ENCODE measurements around the gene KCTD11.
A peak's percentile ranks its signal among the peaks of the same experiment; 100 is the strongest.

KCTD11 gene

GRCh38 chr17:7351665-7352502, at the start of gene KCTD11:
TSS of gene KCTD11 (plus strand) at chr17:7352162.
- Mint-ChIP-seq H3K36me3 (ENCODE audit: insufficient read depth) (peaks cover 25% of the 10 kb centered on the region), H3K27ac (ENCODE audit: low read depth) (peak within 1 kb of the TSS; percentile 96), H3K27me3 (no peaks in the 10 kb centered on the region), H3K4me1 (peaks cover 68% of the 10 kb centered on the region), H3K9me3 (no peaks in the 10 kb centered on the region), H3K4me3 (peak within 1 kb of the TSS; percentile 90)
- ATAC-seq (replicated peaks; ENCODE audit: extremely low read depth, poor library complexity, severe bottlenecking) (peak; percentile 50), DNase-seq (ENCODE audit: low spot score in 2 of 2) (peak; percentile 44 to 69)

DNA sequence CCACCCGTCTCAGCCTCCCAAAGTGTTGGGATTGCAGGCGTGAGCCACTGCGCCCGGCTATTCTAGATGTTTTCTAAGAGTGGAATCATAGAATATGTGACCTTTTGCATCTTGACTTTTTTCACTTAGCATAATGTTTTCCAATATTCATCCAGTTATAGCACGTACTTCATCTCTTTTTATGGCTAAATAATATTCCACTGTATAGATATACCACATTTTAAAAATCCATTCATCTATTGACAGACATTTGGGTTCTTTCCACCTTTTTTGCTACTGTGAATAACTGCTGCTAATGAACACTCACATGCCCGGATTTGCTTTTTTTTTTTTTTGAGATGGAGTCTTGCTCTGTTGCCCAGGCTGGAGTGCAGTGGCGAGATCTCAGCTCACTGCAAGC, 47.8 kb upstream of the KCTD11 start:
- Mint-ChIP-seq H3K36me3 (ENCODE audit: insufficient read depth) (peaks cover 21% of the 10 kb centered on the region), H3K27me3 (no peaks in the 10 kb centered on the region), H3K4me3 (no peak overlapping the region), H3K27ac (ENCODE audit: low read depth) (no peak overlapping the region), H3K4me1 (peaks cover 7% of the 10 kb centered on the region), H3K9me3 (no peaks in the 10 kb centered on the region)
- DNase-seq (ENCODE audit: low spot score in 2 of 2) (no peak), ATAC-seq (replicated peaks; ENCODE audit: extremely low read depth, poor library complexity, severe bottlenecking) (no peak)

- H3K36me3 Mint-ChIP-seq (ENCODE audit: insufficient read depth), result peaks cover 46% of the 10 kb centered on the region
These were observed 44.9 kb upstream of the KCTD11 start, which contains the start of gene EIF5A for GRCh38 chr17:7306911-7307685. TSS of gene EIF5A (plus strand) at chr17:7307628. CDS start at chr17:7309636, 2,008 bp downstream.

GRCh38 chr17:7307686-7308624, 44.0 kb upstream of the KCTD11 start:
- peaks cover 40% of the 10 kb centered on the region for H3K4me1 Mint-ChIP-seq
- H3K9me3 Mint-ChIP-seq, result no peaks in the 10 kb centered on the region
- peaks cover 54% of the 10 kb centered on the region for H3K36me3 Mint-ChIP-seq (ENCODE audit: insufficient read depth)
- H3K27me3 Mint-ChIP-seq, result no peaks in the 10 kb centered on the region
- DNase-seq (ENCODE audit: low spot score in 2 of 2) (peak in 1 of 2 donors; percentile 49), ATAC-seq (replicated peaks; ENCODE audit: extremely low read depth, poor library complexity, severe bottlenecking) (peak; percentile 7)
- H3K4me3 Mint-ChIP-seq, result peak overlapping the region; percentile 79
- H3K27ac Mint-ChIP-seq (ENCODE audit: low read depth), result peak overlapping the region; percentile 95

More at GRCh38 chr17:7306911-7307685, 44.9 kb upstream of the KCTD11 start, which contains the start of gene EIF5A:
- peaks cover 34% of the 10 kb centered on the region for H3K4me1 Mint-ChIP-seq
- ATAC-seq (replicated peaks; ENCODE audit: extremely low read depth, poor library complexity, severe bottlenecking) (peak; percentile 65), DNase-seq (ENCODE audit: low spot score in 2 of 2) (peak; percentile 99)
- no peaks in the 10 kb centered on the region for H3K9me3 Mint-ChIP-seq
- no peaks in the 10 kb centered on the region for H3K27me3 Mint-ChIP-seq
- H3K27ac Mint-ChIP-seq (ENCODE audit: low read depth), result peak within 1 kb of the TSS; percentile 95
- peak within 1 kb of the TSS; percentile 79 for H3K4me3 Mint-ChIP-seq

DNA sequence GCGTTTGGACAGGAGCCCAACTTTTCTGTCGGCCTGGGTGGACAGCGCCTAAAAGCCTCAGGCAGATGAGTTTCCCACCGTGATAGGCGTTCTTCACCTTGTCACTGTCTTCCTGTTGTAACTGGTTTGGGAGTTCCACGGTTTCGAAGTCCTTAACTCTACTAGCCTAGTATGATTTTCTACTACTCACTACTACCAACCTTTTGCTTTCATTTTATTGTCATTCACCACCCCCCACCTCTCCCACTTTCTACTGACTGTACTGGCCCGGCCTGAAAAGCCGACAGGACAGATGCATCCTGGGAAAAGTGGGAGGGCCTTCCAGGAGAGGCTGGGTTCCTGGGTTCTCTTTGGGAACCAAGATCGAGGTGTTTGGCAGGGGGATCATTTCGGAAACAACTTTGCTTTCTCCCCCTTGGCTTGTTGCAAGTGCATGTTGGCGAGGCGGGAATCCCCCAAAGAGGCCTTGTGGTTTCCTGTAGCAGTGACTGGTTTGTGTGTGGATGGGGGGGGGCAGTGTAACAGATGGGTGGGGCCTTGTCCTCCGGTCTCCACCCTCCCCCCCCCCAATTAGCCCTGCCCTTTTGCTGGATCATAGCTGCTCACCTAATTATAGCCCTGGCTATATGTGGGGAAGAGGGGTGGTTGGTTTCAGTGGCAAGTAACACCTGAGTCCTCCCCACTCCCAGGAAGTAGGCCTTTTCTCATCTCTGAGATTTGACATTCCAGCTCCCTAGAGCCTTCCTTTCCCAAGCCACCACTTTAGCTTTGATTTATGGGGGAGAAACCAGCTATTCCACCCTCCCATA, 43.1 kb upstream of the KCTD11 start:
- no peaks in the 10 kb centered on the region for H3K27me3 Mint-ChIP-seq
- H3K4me3 Mint-ChIP-seq, result peak overlapping the region; percentile 79
- H3K4me1 Mint-ChIP-seq, result peaks cover 49% of the 10 kb centered on the region
- peak; percentile 40 for ATAC-seq (replicated peaks; ENCODE audit: extremely low read depth, poor library complexity, severe bottlenecking)
- DNase-seq (ENCODE audit: low spot score in 2 of 2), result peak; percentile 67 to 89
- H3K27ac Mint-ChIP-seq (ENCODE audit: low read depth), result peak overlapping the region; percentile 95
- no peaks in the 10 kb centered on the region for H3K9me3 Mint-ChIP-seq
- H3K36me3 Mint-ChIP-seq (ENCODE audit: insufficient read depth), result peaks cover 63% of the 10 kb centered on the region

- ATAC-seq (replicated peaks; ENCODE audit: extremely low read depth, poor library complexity, severe bottlenecking) (no peak), DNase-seq (ENCODE audit: low spot score in 2 of 2) (no peak)
- peak overlapping the region; percentile 79 for H3K4me3 Mint-ChIP-seq
- peaks cover 57% of the 10 kb centered on the region for H3K4me1 Mint-ChIP-seq
- no peaks in the 10 kb centered on the region for H3K9me3 Mint-ChIP-seq
- H3K27ac Mint-ChIP-seq (ENCODE audit: low read depth), result peak overlapping the region; percentile 95
- peaks cover 70% of the 10 kb centered on the region for H3K36me3 Mint-ChIP-seq (ENCODE audit: insufficient read depth)
- H3K27me3 Mint-ChIP-seq, result no peaks in the 10 kb centered on the region
These were observed 42.3 kb upstream of the KCTD11 start for GRCh38 chr17:7309628-7310027.

DNA sequence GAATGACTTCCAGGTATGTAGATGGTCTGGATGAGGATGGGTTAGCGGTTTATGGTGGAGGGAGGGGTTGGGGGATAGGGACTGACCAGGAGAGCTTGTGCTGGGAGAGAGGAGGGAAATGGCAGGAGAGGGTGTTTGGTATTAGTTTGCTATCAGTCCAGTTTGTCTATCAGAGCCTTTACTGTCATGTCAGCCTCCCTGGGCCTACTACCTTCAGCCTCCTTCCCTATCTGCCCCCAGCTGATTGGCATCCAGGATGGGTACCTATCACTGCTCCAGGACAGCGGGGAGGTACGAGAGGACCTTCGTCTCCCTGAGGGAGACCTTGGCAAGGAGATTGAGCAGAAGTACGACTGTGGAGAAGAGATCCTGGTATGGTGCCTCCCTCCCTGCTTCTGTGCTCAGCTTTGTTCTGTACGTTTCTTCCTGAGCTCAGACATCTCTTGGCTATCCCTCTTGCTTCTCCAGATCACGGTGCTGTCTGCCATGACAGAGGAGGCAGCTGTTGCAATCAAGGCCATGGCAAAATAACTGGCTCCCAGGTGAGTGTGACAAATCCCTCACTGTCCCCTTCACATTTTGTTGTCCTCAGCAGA, 40.8 kb upstream of the KCTD11 start:
- Mint-ChIP-seq H3K4me1 (peaks cover 69% of the 10 kb centered on the region), H3K36me3 (ENCODE audit: insufficient read depth) (peaks cover 76% of the 10 kb centered on the region), H3K27ac (ENCODE audit: low read depth) (peak overlapping the region; percentile 95), H3K4me3 (peak overlapping the region; percentile 79), H3K9me3 (no peaks in the 10 kb centered on the region), H3K27me3 (no peaks in the 10 kb centered on the region)
- no peak for DNase-seq (ENCODE audit: low spot score in 2 of 2)
- no peak for ATAC-seq (replicated peaks; ENCODE audit: extremely low read depth, poor library complexity, severe bottlenecking)

GRCh38 chr17:7312432-7313087, 39.4 kb upstream of the KCTD11 start:
- Mint-ChIP-seq H3K9me3 (no peaks in the 10 kb centered on the region), H3K36me3 (ENCODE audit: insufficient read depth) (peaks cover 67% of the 10 kb centered on the region), H3K27me3 (no peaks in the 10 kb centered on the region), H3K4me1 (peaks cover 73% of the 10 kb centered on the region), H3K4me3 (peak overlapping the region; percentile 94), H3K27ac (ENCODE audit: low read depth) (peak overlapping the region; percentile 73)
- ATAC-seq (replicated peaks; ENCODE audit: extremely low read depth, poor library complexity, severe bottlenecking) (no peak), DNase-seq (ENCODE audit: low spot score in 2 of 2) (no peak)

GRCh38 chr17:7313088-7313889, 38.7 kb upstream of the KCTD11 start:
- no peak for DNase-seq (ENCODE audit: low spot score in 2 of 2)
- Mint-ChIP-seq H3K27ac (ENCODE audit: low read depth) (peak overlapping the region; percentile 73), H3K4me3 (peak overlapping the region; percentile 94), H3K27me3 (no peaks in the 10 kb centered on the region), H3K4me1 (peaks cover 73% of the 10 kb centered on the region), H3K9me3 (no peaks in the 10 kb centered on the region), H3K36me3 (ENCODE audit: insufficient read depth) (peaks cover 67% of the 10 kb centered on the region)
- no peak for ATAC-seq (replicated peaks; ENCODE audit: extremely low read depth, poor library complexity, severe bottlenecking)

DNA sequence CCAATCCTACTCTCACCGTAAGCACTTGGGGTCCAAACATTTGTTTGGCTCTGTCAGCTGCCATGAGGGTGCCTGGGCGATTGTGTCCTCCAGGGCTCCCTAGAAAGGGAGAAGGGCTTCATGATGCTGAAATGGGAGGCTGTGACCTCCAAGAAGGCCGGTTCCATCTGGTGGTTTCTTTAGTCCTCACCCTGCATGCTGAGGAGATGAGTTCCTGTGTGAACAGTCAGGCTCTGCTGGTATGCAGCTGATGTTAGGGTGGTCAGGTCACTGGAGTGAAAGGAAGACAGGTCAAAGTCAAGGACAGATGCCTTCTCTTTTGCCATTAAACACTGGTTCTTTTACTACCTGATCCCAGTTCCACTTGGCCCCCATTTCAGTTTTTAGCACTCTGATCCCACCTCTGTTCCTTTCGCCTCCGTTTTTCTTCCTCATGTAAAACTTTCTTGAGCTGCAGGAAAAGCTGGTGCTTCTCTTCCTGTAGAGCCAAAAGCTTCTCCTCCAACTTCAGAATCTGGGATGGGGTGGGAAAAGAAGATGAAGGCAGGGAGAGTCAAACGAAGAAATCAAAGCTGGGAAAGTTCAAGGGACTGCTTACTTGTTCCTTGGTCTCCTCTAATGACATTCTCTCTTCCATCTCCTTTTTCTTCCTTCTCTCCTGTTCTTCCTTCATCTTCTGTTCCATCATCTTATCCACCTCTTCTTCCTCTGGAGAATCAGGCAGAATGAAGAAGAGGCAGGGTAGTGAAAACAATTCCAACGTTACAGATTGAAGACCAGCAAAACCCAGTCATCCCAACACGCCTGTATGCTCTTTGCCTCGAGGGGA, 37.9 kb upstream of the KCTD11 start:
- DNase-seq (ENCODE audit: low spot score in 2 of 2), result no peak
- Mint-ChIP-seq H3K27me3 (no peaks in the 10 kb centered on the region), H3K9me3 (no peaks in the 10 kb centered on the region), H3K36me3 (ENCODE audit: insufficient read depth) (peaks cover 61% of the 10 kb centered on the region), H3K27ac (ENCODE audit: low read depth) (peak overlapping the region; percentile 93), H3K4me3 (peak overlapping the region; percentile 94), H3K4me1 (peaks cover 67% of the 10 kb centered on the region)
- ATAC-seq (replicated peaks; ENCODE audit: extremely low read depth, poor library complexity, severe bottlenecking), result no peak
